Measurements from ENCODE around the gene POP7.

- TF ChIP-seq CTCF (IDR thresholded peaks at IDR 0.05; ENCODE audit: poor library complexity) (no peak), EZH2 (IDR thresholded peaks at IDR 0.05; ENCODE audit: borderline replicate concordance) (no peak), EZH2phosphoT487 (IDR thresholded peaks at IDR 0.05; ENCODE audit: low read depth, severe bottlenecking, unreplicated experiment) (no peak)
Measured at GRCh38 chr7:100728196-100728595, 22.3 kb downstream of the POP7 start.

All from hepatocyte (in vitro differentiated cells).